Activated naive CD4-positive, alpha-beta T cell treated with anti-CD3 and anti-CD28 coated beads, Interleukin-2, amount 50 U/mL, for 16 hours (primary cell): ENCODE data around the gene DDN.
A peak's percentile ranks its signal among the peaks of the same experiment; 100 is the strongest.

ENCODE experiments used
- DNase-seq: peaks from one replicate; pipeline ENCODE4 v3.0.0-alpha.2; 2020

Gene DDN

DNA sequence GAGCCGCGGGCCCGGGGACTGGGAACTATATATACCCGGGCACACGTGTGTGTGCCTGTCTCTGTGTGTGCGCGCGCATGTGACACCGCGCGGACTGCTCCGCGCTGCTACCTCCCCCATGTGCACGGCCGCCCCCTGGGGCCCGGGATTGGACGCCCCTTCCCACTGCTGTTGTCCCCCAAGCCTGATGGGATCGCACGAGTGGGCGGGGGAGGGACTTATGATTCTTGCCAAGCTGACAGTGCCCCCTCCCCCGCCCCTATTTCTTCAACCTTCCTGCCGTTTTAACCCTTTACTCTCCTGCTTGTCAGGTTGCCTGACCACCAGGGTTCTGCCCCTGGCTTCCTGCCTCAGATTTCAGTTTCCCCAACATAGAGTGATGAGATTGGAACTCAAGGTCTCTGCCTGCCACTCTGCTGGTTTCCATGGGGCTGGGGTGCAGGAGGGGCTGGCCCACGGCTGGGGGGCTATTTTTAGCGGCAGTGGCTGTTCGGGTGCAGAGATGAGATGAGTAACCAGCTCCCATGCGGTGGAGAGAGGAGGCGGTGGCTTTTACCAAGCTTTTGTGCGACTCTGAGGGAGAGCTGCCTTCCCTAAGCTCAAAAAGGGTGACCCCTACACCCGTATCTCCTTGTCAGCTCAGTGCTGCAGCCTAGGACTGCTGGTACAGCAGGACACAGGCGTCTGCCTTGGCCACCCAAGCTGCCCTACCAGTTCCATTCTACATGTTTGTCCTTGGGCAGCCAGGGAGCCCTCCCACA lies at the start of gene DDN:
DDN (minus strand) TSS at position 5 of the 761 bp plus-strand sequence. CDS start 88 bp downstream, outside the sequence.
- DNase-seq = peak; percentile 65

DNA sequence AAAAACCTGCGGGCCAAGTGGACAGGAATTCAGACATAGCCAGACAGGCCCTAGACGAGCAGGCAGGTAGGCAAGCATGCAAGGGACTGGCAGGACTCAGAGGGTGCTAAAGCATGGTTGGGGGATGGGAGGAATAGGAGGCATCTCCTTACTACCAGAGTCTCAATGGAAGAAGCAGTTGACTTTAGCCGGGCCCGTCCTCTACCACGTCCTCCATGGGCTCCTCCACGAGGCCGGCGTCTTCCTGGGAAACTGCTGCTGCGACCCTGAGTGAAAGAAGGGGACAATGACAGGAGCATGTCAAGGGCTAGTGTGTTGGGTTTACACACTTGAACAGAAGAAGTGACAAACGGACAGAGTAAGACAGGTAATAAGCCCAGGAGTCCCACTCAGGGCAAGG lies 49.8 kb upstream of the DDN start:
- DNase-seq = no peak

DNA sequence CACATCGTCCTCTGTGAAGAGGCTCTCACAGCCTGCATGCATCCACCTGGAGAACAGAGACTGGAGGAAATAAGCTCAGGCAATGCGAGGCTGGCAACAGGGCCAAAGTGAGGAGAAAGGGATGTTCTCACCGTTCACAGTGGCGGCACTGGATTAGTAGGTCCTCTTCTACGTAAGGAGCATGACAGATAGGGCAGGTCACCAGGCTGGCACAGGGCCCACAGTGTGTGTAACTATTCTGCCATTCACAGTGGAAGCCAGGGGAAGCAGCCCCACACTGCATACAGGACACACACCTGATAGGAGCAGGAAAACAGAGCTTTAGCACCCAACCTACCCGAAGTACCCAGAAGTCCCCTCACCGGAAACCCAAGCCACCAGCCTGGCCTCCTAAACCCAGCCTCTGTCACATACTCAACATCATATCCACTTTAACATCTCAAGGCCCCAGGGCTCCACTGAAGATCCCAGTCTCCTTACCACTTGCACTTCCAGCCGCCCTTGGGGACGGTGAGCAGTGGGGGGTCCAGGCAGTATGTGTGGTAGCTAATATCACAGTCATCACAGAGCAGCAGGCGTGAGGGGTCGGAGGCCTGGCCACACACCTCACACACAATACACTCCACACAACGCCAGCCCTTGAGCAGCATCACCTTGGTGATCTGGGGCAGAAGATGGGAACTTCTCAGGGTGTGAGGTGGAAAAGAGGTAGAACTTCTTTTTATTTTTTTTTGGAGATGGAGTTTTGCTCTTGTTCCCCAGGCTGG lies 47.1 kb upstream of the DDN start:
- no peak for DNase-seq

DNA sequence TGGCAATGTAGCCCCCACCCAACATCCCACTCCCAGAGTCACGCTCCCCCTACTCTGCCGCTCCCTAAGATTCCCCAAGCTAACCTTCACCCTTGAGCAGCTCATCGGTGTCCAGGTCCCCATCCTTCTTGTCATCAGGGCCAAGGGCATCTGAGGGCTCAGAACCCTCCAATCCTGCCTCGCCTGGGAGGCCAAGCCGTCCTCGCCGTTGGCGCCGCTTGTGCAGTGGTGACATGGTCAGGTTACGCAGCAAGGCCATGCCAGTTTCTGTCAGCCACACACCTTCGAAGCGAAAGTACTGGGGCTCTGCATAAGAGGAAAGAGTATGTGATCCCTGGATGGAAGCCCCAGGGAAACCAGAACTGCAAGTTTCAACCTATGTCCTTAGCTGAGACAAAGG lies 45.5 kb upstream of the DDN start:
- DNase-seq = no peak

DNA sequence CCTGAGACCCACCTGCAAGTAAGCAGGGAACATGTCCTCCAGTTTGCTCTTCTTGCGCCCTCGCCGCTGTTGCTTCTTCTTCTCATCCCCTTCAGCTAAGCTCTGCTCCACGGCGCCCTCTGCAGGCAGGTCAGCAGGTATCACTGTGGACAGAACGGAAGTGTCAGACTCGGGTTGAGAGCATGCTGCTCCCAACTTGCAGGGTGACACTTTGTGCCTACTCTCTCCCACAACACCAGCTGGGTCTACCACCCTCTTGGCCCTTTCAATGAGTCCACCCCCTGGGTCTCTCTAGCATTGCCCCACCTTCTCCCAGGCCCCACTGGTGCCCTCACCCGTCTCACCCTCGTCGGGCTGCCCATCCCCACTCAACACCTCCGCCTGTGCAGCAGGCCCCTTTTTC lies 44.7 kb upstream of the DDN start:
- DNase-seq = peak; percentile 83

DNA sequence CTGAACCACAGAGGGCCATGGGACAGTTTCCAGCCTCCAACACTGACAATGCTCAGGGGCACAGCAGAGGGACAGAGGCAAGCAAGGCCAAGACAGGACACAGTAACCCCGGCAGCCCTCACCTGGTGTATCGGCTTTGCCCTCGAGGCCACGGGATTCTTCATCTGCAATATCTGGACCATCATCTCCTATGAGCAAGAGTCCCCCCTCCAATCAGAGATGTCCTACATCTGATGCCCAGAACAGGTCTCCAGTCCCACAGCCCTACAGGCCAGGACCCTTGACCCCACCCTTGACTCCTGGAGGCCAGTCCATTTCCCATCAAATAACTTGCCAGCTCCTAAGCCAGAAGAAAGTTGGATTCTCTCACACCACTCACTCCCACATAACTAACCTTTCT lies 44.1 kb upstream of the DDN start:
- DNase-seq = no peak

DNA sequence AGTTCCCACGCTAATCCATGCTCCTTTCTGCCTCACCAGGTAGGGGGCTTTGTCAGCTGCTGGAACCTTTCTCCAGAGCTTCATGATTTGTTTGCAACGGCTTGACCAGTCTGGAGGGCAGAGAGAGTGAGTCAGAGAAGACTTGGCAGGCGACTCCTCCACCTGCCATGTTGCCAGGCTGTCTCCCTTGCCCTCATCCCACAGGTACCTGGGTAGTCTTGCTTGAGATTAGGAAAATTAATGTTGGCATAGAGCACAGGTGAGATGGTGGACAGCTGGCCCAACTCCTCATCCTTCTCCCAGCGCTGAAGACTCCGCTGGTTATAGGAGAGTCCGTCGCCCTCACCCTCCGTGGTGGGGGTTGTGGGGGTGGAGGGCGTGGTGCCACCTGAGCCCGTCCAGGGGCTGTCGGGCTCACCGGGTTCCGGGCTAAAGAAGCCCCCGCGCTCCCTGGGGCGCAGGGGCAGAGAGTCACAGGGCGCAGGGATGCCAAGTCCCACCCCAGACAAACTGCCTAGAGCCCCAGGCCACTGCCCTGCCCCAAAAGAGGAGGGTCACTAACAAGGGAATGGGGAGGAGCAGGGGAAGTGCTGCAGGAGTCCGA lies 42.8 kb upstream of the DDN start:
- DNase-seq = no peak

DNA sequence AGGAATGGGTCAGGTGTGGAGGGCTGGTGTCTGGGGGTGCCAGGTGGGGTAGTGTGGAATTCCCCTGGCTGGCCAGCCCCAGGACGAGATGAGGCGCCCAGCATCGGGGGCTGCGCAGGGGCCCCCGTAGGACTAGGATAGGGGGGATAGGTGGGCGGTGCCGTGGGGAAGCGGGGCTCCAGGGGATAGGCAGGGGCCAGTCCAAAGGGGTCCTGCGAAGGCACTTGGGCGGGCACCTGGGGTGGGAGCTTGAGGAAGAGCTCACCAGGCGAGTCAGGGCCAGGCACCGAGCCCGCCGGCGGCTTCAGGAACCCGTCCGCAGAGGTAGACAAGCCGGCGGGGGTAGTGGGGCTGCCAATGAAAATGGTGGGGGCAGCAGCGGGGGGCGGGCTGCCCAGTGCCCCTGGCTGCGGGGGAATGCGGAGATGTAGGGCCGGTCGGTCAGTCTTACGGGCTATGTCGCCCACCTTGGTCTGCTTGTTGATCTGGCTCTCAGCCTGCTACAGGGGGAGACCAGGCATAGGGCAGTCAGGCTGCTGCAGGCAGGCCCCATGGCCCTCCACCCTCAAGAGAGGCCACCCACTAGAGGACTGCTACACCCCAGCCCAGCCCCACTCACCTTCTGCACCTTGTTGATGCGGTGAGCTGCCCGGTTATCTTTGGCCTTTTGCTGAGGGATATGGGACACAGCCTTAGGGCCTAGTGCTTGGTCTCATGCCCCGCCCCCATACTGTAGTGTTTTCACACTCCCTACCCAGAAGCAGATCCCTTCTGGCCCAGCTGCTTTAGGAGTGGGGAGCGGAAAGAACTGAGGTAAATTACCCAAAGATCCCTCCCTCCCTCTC lies 42.1 kb upstream of the DDN start:
- no peak for DNase-seq

DNA sequence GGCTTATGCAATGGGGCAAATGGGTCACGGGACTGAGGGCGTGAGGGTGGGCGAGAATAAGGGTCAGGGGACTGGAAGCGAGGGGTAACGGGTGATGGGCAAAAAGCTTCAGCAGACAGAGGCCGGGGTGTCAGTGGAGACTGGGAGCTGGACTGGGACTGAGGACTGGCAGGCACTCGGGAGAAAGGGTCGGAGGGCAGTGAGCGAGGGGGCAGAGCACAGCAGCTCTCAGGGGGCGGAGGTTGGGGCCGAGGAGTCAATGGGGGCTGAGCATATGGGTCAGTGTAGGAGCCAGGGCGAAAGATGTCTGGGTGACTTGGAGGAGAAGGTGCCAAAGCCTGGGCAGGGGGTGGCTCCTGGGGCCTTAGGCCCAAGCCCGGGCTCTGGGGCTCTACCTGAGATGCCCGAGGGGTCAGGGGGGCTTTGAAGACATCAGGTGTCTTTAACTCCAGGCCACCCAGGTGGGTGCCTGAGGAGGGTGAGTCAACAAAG lies 41.2 kb upstream of the DDN start:
- DNase-seq = no peak

DNA sequence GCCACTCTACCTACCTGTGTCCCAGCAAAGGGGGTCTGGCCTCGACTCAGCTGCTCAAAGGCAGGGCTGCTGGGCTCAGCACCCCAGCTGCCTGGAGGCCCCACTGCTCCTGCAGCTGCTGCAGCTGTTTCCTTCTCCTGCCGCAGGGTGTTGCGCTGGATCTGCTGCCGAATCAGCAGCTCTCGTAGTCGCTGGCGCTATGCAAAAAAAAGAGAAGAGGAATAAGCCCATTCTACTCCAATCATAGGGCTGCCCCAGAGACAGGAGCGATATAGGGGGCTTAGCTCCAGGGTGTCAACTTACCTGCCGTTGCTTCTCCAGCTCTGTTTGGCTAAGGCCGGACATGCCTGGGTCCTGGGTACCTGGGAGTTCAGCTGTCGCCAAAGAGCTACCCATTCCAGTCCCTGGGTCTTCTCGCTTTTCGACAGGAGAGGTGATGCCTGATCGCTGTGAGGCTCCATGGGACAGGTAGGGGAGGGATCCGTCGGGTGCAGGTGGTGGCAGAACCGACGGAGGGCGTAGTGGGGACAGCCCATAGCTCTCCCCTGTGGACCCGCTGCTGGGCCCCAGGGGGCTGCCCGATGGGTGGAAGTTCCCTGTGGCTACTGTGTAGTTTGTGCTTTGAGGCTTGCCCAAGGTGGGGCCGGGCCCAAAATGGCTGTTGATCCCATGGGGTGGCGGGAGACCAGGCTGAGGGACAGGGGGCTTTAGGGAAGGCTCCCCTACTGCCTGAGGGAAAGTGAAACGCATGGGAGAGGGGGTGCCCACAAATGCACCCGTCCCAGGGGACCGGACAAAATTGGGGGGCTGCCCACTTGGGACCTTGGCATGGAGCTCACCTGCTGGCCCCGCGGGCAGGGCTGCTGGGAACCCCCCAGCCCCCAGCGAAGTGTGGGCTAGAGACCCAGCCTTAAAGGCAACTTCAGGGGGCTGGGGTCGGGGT lies 40.5 kb upstream of the DDN start:
- DNase-seq = no peak

DNA sequence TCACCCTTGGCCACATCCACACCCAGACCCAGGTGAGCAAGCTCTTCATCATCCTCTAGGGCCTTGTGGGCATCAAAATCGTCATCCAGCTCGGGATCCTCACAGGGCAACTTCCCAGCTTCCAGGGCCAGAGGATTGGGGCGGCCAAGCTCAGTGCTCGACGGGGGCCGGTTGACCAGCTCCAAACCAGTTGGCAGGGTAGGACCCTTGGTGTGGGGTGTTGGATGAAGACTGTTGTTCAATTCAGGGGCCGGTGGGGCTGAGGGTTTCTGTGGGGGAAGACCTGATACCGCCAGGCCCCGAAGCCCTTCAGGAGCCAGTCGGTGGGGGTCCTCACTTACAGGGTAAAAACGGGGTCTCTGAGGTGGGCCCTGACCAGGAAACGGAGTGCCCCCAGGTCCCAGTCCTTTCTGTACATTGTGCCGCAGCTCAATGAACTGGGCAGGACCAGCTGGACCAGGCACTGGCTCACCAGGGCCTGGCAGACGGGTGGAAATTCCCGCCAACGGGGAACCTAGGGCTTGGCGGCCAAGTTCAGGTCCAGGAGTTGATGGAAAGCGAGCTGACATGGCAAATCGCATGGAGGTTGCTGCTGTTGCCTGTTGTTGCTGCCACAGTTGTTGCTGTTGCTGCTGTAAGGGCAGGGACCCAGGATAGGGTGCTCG lies 39.2 kb upstream of the DDN start:
- no peak for DNase-seq

DNA sequence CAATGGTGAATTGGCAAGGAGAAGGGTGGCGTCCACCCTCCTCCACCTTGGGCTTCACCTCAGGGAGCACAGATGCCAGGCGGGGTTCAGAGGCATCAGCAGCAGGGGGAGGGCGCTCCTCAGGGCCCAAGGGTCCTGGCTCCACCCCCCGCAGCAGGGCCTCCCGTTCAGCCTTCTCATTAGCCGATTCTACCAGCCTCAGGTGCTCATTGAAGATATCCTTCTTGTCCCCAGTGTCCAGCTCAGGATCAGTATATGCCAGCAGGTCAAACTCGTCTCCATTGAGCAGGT lies 38.7 kb upstream of the DDN start:
- DNase-seq = no peak

DNA sequence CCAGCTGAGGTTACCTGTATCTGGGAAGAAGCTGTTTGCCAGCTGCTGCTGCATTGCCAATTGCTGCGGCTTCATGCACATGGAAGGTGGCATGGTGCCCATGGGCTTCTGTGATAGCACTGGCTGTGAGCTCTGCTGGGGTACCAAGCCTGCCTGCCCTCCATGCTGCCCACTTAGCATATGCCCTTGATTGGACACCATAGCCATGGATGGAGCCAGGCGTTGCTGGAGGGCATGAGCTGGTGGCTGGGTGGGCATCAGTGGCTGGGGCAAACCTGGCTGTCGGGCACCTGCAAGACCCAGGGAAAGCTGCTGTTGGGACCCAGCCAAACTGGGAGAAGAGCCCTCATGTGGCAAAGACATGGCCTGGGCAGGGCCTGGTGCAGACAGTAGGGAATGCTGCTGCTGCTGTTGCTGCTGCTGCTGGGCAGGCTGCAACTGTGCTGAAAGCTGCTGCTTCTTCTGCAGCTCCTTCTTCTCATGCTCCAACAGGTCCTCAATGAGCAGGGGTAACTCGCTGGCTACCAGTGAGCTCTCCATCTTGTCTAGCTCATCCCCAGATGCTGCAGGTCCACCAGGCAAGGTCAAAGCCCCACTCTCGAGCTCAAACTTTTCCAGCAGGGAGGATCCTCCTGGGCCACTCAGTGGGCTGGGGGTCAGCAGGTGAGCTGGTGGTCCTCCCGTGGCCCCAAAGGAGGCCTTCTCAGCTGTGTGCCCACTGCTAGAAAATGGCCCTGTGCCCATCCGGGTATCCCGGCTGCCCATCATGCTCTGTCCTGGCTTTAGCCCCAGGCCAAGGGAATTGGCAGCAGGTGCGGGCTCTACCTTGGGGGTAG lies 38.2 kb upstream of the DDN start:
- no peak for DNase-seq

DNA sequence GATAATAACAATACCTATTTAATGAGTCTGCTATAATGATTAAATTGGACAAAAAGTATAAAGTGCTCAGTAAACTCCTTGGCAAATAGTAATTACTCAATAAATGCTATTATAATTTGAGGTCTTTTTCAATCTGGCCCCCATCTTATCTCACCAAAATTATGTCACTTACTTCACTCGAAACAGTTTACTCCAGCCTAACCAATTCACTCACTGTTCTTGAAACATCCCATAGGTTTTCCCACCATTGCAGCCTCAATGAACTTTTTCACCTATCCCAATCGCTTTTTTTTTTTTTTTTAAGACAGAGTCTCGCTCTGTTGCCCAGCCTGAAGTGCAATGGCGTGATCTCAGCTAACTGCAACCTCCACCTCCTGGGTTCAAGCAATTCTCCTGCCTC lies 36.9 kb upstream of the DDN start:
- DNase-seq = no peak

DNA sequence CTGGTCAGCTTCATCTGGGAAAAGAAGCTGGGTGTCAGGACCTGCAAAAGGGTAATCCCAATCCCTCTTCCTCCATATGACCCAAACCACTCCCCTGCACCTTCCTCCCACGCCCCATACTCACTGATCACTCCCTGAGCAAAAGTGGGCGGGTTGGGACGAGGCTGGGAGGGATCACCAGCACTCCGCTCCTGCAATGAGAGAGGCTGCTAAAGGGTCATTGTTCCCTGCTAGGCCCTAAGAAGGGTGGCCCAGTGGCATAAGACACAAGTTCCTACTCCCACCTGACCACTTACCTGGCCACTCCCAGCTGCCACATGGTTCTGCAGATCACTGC lies 35.1 kb upstream of the DDN start:
- no peak for DNase-seq

DNA sequence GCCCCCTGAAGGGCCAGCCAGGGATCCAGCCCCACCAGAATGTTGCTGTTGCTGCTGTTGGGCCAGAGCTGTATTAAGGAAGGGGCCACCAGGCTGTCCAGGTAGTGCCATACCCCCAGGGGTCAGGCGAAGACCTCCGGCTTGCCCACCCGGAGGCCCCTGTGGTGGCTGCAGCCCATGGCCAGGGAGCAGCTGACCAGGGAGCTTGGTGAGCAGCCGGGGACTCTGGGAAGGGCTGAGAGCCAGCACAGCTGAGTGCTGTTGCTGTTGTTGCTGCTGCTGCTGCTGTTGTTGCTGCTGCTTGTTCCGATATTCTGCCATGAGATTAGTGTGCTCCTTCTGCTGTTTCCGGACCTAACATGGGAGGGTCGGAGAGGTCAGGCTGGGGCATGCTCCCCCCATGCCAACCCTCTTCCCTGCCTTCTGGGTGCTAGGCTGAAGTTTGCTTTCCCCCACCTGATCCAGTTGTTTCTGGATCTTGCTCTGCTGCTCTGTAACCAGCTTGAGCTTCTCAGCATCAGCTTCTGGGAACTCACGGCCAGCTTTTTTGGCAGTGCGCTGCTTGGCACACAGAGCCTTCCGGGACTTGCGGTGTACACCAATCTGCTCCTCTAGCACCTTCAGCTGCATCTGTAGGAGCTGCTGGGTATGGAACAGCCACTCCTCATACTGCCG lies 34.6 kb upstream of the DDN start:
- DNase-seq = no peak

DNA sequence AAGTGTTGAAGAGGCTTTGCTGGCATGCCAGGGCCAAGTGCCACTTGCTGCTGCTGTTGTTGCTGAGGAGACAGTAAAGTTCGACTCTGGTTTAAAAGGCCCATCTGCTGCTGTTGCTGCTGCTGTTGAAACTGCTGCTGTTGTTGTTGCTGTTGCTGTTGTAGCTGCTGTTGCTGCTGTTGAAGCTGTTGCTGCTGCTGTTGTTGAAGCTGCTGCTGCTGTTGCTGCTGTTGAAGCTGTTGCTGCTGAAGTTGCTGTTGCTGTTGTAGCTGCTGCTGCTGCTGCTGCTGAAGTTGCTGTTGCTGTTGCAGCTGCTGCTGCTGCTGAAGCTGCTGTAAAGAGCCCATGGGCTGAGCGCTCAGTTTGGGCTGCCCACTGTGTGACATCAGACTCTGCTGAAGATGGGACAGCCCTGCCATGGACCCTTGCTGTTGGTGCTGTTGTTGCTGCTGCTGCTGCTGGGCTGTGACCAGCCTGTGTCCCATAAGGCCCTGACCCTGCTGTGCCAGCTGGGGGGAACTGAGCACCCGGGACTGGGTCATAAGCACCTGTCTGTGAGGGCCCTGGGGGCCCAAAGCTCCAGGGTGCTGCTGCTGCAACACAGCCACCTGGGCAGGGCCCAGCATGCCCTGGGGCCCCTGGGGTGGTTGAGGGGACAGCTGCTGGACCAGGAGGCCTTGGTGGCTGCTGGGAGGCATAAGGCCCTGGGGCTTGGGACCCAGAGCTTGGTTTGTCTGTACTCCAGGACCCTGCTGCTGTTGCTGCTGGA lies 33.7 kb upstream of the DDN start:
- no peak for DNase-seq

DNA sequence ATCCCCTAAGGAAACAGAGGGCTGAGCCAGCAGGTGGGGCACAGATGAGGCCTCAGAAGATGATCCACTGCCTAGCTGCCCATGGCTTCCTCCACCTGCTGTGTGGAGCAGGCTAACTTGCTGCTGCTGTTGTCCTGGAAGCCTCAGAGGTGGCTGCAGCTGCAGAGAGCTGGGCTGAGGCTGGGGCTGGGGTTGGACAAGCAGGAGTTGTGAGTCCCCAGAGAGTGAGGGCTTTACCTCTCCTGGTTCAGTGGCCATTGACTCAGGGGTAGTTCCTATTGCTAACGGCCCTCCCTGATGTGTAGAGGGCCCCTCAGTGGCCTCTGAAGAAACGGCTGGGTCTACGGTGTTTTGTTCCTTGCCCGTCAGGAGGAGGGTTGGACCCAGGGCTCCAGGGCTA lies 33.1 kb upstream of the DDN start:
- no peak for DNase-seq

DNA sequence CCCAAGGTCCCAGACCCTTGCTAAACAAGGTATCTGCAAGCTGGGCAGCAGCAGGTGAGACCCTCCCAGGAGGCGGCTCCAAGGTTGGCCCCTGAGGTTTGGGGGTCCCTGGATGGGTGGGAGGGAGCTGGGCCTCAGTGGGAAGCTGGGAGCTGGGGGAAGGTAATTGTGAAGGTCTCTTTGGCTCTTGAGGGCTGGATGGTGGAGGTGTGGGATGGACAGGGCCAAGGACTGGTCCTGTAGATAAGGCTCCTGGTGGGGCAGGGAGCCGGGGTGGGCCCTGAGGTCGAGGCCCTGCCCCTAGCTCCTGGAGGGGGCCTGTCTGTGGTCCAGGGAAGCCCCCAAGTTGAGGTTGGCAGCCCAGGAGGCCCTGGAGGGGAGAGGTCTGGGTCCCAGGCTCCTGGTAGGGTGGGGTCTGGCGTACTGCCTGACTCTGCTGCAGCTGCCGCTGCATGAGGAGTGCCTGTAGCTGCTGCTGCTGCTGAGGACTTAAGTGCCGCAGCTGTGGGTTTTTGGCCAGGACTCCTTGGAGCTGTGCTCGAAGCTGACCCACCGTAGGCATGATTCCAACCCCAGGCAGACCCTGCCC lies 32.5 kb upstream of the DDN start:
- DNase-seq = no peak
